ENCODE data around the gene CARD11. TPM values are rescaled to one million over a fixed set of nuclear protein-coding genes. Genes with fewer than 3 reads are reported as not detected.

The CARD11 gene
- total RNA-seq, 1 experiment from 2014 or later: 0.57 TPM

DNA sequence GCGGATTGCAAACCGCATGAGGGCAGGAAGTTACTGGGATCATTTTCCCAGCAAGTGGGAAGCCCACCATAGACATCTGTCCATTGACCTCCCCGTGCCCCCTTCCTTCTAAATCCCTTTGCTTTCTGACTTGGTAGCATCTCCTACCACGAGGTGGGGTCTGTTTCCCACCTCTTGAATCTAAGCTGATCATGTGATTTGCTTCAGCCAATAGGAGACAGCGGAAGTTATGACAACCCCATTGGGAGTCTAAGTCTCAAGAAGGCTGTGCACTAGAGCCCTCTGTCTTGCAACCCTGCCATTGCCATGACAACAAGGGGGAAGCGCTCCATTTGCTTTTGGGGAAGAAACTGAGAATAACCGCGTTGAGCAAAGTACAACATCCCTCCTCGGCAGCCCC, 39.2 kb upstream of the CARD11 start:
- BruUV-seq (replicated peaks): no TSS peak
- CTCF ChIA-PET: no interaction called here
- intact Hi-C loops (cut with micrococcal nuclease): no loop called here

DNA sequence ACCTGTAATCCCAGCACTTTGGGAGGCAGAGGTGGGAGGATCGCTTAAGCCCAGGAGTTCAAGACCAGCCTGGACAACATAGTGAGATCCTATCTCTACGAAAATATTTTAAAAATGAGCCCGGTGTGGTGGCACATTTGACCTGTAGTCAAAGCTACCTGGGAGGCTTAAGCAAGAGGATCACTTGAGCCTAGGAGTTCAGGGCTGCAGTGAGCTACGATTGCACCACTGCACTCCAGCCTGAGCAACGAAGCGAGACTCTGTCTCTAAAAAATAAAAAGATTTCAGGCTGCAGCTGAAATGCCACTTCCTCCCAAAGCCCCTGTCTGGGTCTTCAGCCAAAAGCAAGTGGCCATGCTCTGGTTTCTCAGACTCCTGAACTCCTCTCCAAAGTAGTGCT, 38.7 kb upstream of the CARD11 start:
- ChIA-PET CTCF (no interaction called here), POLR2A (no interaction called here), RAD21 (ENCODE audit: low non-redundant PET in 1 of 2, low total read pairs in 2 of 2, uncharacterized antibody in 2 of 2, unreplicated experiment in 2 of 2) (no interaction called here)
- Histone ChIP-seq H2AFZ (ENCODE audit: low read depth, low read length, poor library complexity, severe bottlenecking) (no peak overlapping the region), H3K4me3 (replicated peaks in 1 of 2; ENCODE audit: low read depth in 1 of 2, low read length in 2 of 2) (no peak overlapping the region), H3K79me2 (ENCODE audit: insufficient read depth, low read length) (no peaks in the 10 kb centered on the region), H3K9ac (ENCODE audit: low read length) (no peak overlapping the region), H3K9me2 (ENCODE audit: insufficient read depth) (no peaks in the 10 kb centered on the region), H3K4me1 (ENCODE audit: control insufficient read depth in 1 of 2, insufficient read depth in 2 of 2, low read length in 2 of 2) (no peaks in the 10 kb centered on the region), H3K9me3 (ENCODE audit: control insufficient read depth in 1 of 2, insufficient read depth in 1 of 2, low read depth in 1 of 2, low read length in 2 of 2) (no peaks in the 10 kb centered on the region), H3K27me3 (ENCODE audit: insufficient read depth, low read length) (0 out of 2 replicates have a peak, but pooled peaks cover 8% of the 10 kb centered on the region), H4K20me1 (ENCODE audit: insufficient read depth) (no peaks in the 10 kb centered on the region), H3K27ac (ENCODE audit: low read depth, low read length) (no peak overlapping the region), H3K4me2 (ENCODE audit: low read length) (no peak overlapping the region), H3K36me3 (ENCODE audit: control insufficient read depth in 1 of 2, insufficient read depth in 2 of 2, low read length in 2 of 2) (no peaks in the 10 kb centered on the region)
- no TSS peak for BruUV-seq (replicated peaks)
- TF ChIP-seq CTCF (IDR thresholded peaks at IDR 0.05 in 2 of 3, conservative IDR thresholded peaks at IDR 0.05 in 1 of 3; ENCODE audit: borderline replicate concordance in 1 of 3, insufficient read depth in 1 of 3, low read depth in 2 of 3, low read length in 2 of 3) (no peak), JUND (IDR thresholded peaks at IDR 0.05) (no peak), ZNF274 (IDR thresholded peaks at IDR 0.05; ENCODE audit: low read depth, low read length) (no peak), SRF (IDR thresholded peaks at IDR 0.05; ENCODE audit: low read depth) (no peak), EZH2 (IDR thresholded peaks at IDR 0.05) (no peak), MAX (IDR thresholded peaks at IDR 0.05) (no peak), SIN3A (IDR thresholded peaks at IDR 0.05; ENCODE audit: low read depth) (no peak), FOSL1 (IDR thresholded peaks at IDR 0.05; ENCODE audit: low read depth) (no peak), POLR2AphosphoS5 (IDR thresholded peaks at IDR 0.05; ENCODE audit: low read depth, low read length) (no peak), CBX3 (IDR thresholded peaks at IDR 0.05; ENCODE audit: low read depth) (no peak), CEBPB (IDR thresholded peaks at IDR 0.05; ENCODE audit: low read depth) (no peak), EZH2phosphoT487 (IDR thresholded peaks at IDR 0.05; ENCODE audit: borderline replicate concordance) (no peak), TCF7L2 (IDR thresholded peaks at IDR 0.05; ENCODE audit: borderline replicate concordance, extremely low read depth, insufficient read depth, insufficient read length) (no peak)
- no peak for DNase-seq (ENCODE audit: low read depth, low spot score)
- ATAC-seq: no peak
- intact Hi-C loops (cut with micrococcal nuclease): no loop called here

More for the DNA sequence above, 39.2 kb upstream of the CARD11 start:
- ChIA-PET RAD21 (ENCODE audit: low non-redundant PET in 1 of 2, low total read pairs in 2 of 2, uncharacterized antibody in 2 of 2, unreplicated experiment in 2 of 2) (no interaction called here), POLR2A (no interaction called here)
- Histone ChIP-seq H3K9me2 (ENCODE audit: insufficient read depth) (no peaks in the 10 kb centered on the region), H2AFZ (ENCODE audit: low read depth, low read length, poor library complexity, severe bottlenecking) (no peak overlapping the region), H3K27ac (ENCODE audit: low read depth, low read length) (no peak overlapping the region), H3K9ac (ENCODE audit: low read length) (no peak overlapping the region), H3K79me2 (ENCODE audit: insufficient read depth, low read length) (no peaks in the 10 kb centered on the region), H4K20me1 (ENCODE audit: insufficient read depth) (no peaks in the 10 kb centered on the region), H3K4me1 (ENCODE audit: control insufficient read depth in 1 of 2, insufficient read depth in 2 of 2, low read length in 2 of 2) (no peaks in the 10 kb centered on the region), H3K4me2 (ENCODE audit: low read length) (no peak overlapping the region), H3K4me3 (replicated peaks in 1 of 2; ENCODE audit: low read depth in 1 of 2, low read length in 2 of 2) (no peak overlapping the region), H3K27me3 (ENCODE audit: insufficient read depth, low read length) (0 out of 2 replicates have a peak, but pooled peaks cover 8% of the 10 kb centered on the region), H3K9me3 (ENCODE audit: control insufficient read depth in 1 of 2, insufficient read depth in 1 of 2, low read depth in 1 of 2, low read length in 2 of 2) (no peaks in the 10 kb centered on the region), H3K36me3 (ENCODE audit: control insufficient read depth in 1 of 2, insufficient read depth in 2 of 2, low read length in 2 of 2) (no peaks in the 10 kb centered on the region)
- ATAC-seq: no peak
- TF ChIP-seq, protein P1, sequence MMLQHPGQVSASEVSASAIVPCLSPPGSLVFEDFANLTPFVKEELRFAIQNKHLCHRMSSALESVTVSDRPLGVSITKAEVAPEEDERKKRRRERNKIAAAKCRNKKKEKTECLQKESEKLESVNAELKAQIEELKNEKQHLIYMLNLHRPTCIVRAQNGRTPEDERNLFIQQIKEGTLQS (IDR thresholded peaks at IDR 0.05): no peak
- TF ChIP-seq EGR1 (IDR thresholded peaks at IDR 0.05; ENCODE audit: low read depth) (no peak), ELF1 (IDR thresholded peaks at IDR 0.05; ENCODE audit: borderline replicate concordance, low read depth) (no peak), POLR2A (IDR thresholded peaks at IDR 0.05; ENCODE audit: borderline replicate concordance, extremely low read depth, insufficient read depth, insufficient read length) (no peak), POLR2AphosphoS5 (IDR thresholded peaks at IDR 0.05; ENCODE audit: low read depth, low read length) (no peak), TCF7L2 (IDR thresholded peaks at IDR 0.05; ENCODE audit: borderline replicate concordance, extremely low read depth, insufficient read depth, insufficient read length) (no peak), EZH2 (IDR thresholded peaks at IDR 0.05) (no peak), EZH2phosphoT487 (IDR thresholded peaks at IDR 0.05; ENCODE audit: borderline replicate concordance) (no peak), FOSL1 (IDR thresholded peaks at IDR 0.05; ENCODE audit: low read depth) (no peak), RAD21 (IDR thresholded peaks at IDR 0.05; ENCODE audit: low read depth) (no peak), CEBPB (IDR thresholded peaks at IDR 0.05; ENCODE audit: low read depth) (no peak)
- DNase-seq (ENCODE audit: low read depth, low spot score): no peak
